Hindlimb muscle (tissue), 1 donor: ENCODE results near the gene WASF1. TPM values are rescaled to one million over a fixed set of nuclear protein-coding genes. Genes with fewer than 3 reads are reported as not detected.
"Not testable (repeated sequence)": the region's sequence is repeated elsewhere in the genome, so short reads cannot be mapped to it uniquely, and the experiment has no call there.

Experiments used
- DNase-seq: peaks from one replicate; pipeline ENCODE4 v3.0.0-alpha.2; 2013
- polyA plus RNA-seq: library from polyadenylated mRNA; unstranded; fragments of 120-200 nt; gene quantifications from one replicate; pipeline ENCODE4 v1.2.1, GENCODE V29; 2013; ENCODE audit not compliant: insufficient read length

WASF1 gene
- polyA plus RNA-seq, 1 donor: 7.7 TPM

GRCh38 chr6:110173506-110174132 is 5.9 kb downstream of the WASF1 start:
- DNase-seq: no peak

- DNase-seq: no peak
Measured at GRCh38 chr6:110170081-110170480, 9.4 kb downstream of the WASF1 start.

- DNase-seq: no peak
Measured at GRCh38 chr6:110158479-110158878, 21.0 kb downstream of the WASF1 start.

- DNase-seq: no peak
Measured at GRCh38 chr6:110147870-110148269, 31.6 kb downstream of the WASF1 start.

- no peak for DNase-seq
Measured at GRCh38 chr6:110140650-110141049, 38.8 kb downstream of the WASF1 start.

- no peak for DNase-seq
Measured at GRCh38 chr6:110139052-110139451, 40.4 kb downstream of the WASF1 start.

- DNase-seq: no peak
Measured at GRCh38 chr6:110137924-110138887, 41.3 kb downstream of the WASF1 start.

- DNase-seq: no peak
Measured at GRCh38 chr6:110130362-110130761, 49.1 kb downstream of the WASF1 start.

GRCh38 chr6:110128418-110128817 is 51.1 kb downstream of the WASF1 start:
- DNase-seq: no peak

- DNase-seq: no peak
Measured at GRCh38 chr6:110125361-110125760, 54.1 kb downstream of the WASF1 start.

- not testable (repeated sequence) for DNase-seq
Measured at GRCh38 chr6:110121655-110122054, 57.8 kb downstream of the WASF1 start.

- DNase-seq: no peak
Measured at GRCh38 chr6:110116258-110116657, 63.2 kb downstream of the WASF1 start.

GRCh38 chr6:110114004-110114403 is 65.5 kb downstream of the WASF1 start:
- no peak for DNase-seq

- DNase-seq: no peak
Measured at GRCh38 chr6:110105296-110105695, 74.2 kb downstream of the WASF1 start.

- no peak for DNase-seq
Measured at GRCh38 chr6:110103260-110103659, 76.2 kb downstream of the WASF1 start.

GRCh38 chr6:110102411-110102810 is 77.1 kb downstream of the WASF1 start:
- DNase-seq: no peak

GRCh38 chr6:110101885-110102284 is 77.6 kb downstream of the WASF1 start:
- DNase-seq: no peak

- DNase-seq: no peak
Measured at GRCh38 chr6:110098511-110099116, 80.9 kb downstream of the WASF1 start.

- no peak for DNase-seq
Measured at GRCh38 chr6:110097443-110097842, 82.0 kb downstream of the WASF1 start.

- DNase-seq: no peak
Measured at GRCh38 chr6:110095935-110096334, 83.5 kb downstream of the WASF1 start.

GRCh38 chr6:110095101-110095500 is 84.4 kb downstream of the WASF1 start:
- no peak for DNase-seq

GRCh38 chr6:110093981-110094380 is 85.5 kb downstream of the WASF1 start:
- DNase-seq: no peak

- DNase-seq: no peak
Measured at GRCh38 chr6:110090876-110091275, 88.6 kb downstream of the WASF1 start.
